GM18511 (cell line): ENCODE data around the gene PWWP2A.
A peak's percentile ranks its signal among the peaks of the same experiment; 100 is the strongest.

Experiments
- ATAC-seq: cut with Tn5 transposase; IDR thresholded peaks from one replicate; pipeline ENCODE4 v1.9.1; 2021; ENCODE audit warnings: mild to moderate bottlenecking, moderate library complexity; ENCODE audit not compliant: unreplicated experiment

Gene PWWP2A

GRCh38 chr5:160133918-160134304 lies 14.7 kb upstream of the PWWP2A start:
- no peak for ATAC-seq

- ATAC-seq, result no peak
Observed at GRCh38 chr5:160133071-160133917, 14.0 kb upstream of the PWWP2A start.

GRCh38 chr5:160129841-160130240 lies 10.6 kb upstream of the PWWP2A start:
- ATAC-seq, result no peak

GRCh38 chr5:160128632-160129031 lies 9.4 kb upstream of the PWWP2A start:
- ATAC-seq, result no peak

- peak; percentile 16 for ATAC-seq
Observed at GRCh38 chr5:160119905-160120266, 636 bp upstream of the PWWP2A start.

- ATAC-seq, result peak; percentile 33
Observed at GRCh38 chr5:160118349-160119141, 705 bp downstream of the PWWP2A start.

GRCh38 chr5:160116991-160117390 lies 2.3 kb downstream of the PWWP2A start:
- no peak for ATAC-seq

- peak; percentile 55 for ATAC-seq
Observed at GRCh38 chr5:160108124-160108523, 11.1 kb downstream of the PWWP2A start.

- ATAC-seq, result peak; percentile 87
Observed at GRCh38 chr5:160105686-160106360, 13.4 kb downstream of the PWWP2A start.

GRCh38 chr5:160097991-160098390 lies 21.3 kb downstream of the PWWP2A start:
- no peak for ATAC-seq

GRCh38 chr5:160096178-160096577 lies 23.1 kb downstream of the PWWP2A start:
- no peak for ATAC-seq

- peak; percentile 79 for ATAC-seq
Observed at GRCh38 chr5:160092960-160093707, 26.1 kb downstream of the PWWP2A start.

GRCh38 chr5:160092514-160092913 lies 26.7 kb downstream of the PWWP2A start:
- ATAC-seq, result peak; percentile 16

GRCh38 chr5:160090059-160090458 lies 29.2 kb downstream of the PWWP2A start:
- ATAC-seq, result no peak

- no peak for ATAC-seq
Observed at GRCh38 chr5:160089531-160089930, 29.7 kb downstream of the PWWP2A start.

GRCh38 chr5:160088805-160089204 lies 30.4 kb downstream of the PWWP2A start:
- no peak for ATAC-seq

GRCh38 chr5:160087199-160087598 lies 32.1 kb downstream of the PWWP2A start:
- no peak for ATAC-seq

GRCh38 chr5:160084144-160084543 lies 35.1 kb downstream of the PWWP2A start:
- ATAC-seq, result no peak

GRCh38 chr5:160083501-160083900 lies 35.7 kb downstream of the PWWP2A start:
- ATAC-seq, result no peak

GRCh38 chr5:160082614-160083500 lies 36.4 kb downstream of the PWWP2A start:
- no peak for ATAC-seq
